GM12891 (cell line): Measurements from ENCODE around the gene STK32B.

Experiments used
- PAX5 ChIP-seq: IDR thresholded peaks from 2 replicates; pipeline ENCODE4 v1.6.1; 2011; ENCODE audit warnings: low read length, moderate library complexity, mild to moderate bottlenecking; ENCODE audit not compliant: insufficient read depth, severe bottlenecking
- POLR2A ChIP-seq: IDR thresholded peaks from 2 replicates; pipeline ENCODE4 v1.6.1; 2011; ENCODE audit warnings: low read depth, low read length, control low read depth
- POLR2AphosphoS5 ChIP-seq: IDR thresholded peaks from 2 replicates; pipeline ENCODE4 v1.6.1; 2011; ENCODE audit warnings: low read depth, low read length, control low read depth
- SPI1 ChIP-seq: IDR thresholded peaks from 2 replicates; pipeline ENCODE4 v1.6.1; 2011; ENCODE audit warnings: low read depth, low read length, control low read depth
- TAF1 ChIP-seq: IDR thresholded peaks from 2 replicates; pipeline ENCODE4 v1.6.1; 2011; ENCODE audit warnings: low read depth, low read length, control low read depth

GRCh38 chr4:5139141-5139540 lies 87.9 kb downstream of the STK32B start:
- TF ChIP-seq POLR2A (no peak), TAF1 (no peak), PAX5 (no peak), POLR2AphosphoS5 (no peak), SPI1 (no peak)
